Stomach (tissue), 9 donors: ENCODE measurements around the gene SIK2. TPM values are rescaled to one million over a fixed set of nuclear protein-coding genes. Genes with fewer than 3 reads are reported as not detected.
A peak's percentile ranks its signal among the peaks of the same experiment; 100 is the strongest.

Source experiments
- DNase-seq, 2 donors: peaks; one replicate each; pipeline versions ENCODE4 v3.0.0 to v3.0.0-alpha.2; 2013 to 2019
- H3K27ac ChIP-seq, 5 donors: fragments of 200-600 bp in 4 of 5; sonication (generic) in 4 of 5; one replicate each; pipeline ENCODE4 v1.5.1; 2013 to 2019; ENCODE audit warnings: mild to moderate bottlenecking in 1 of 5, moderate library complexity in 1 of 5
- H3K27me3 ChIP-seq, 3 donors: fragments of 200-600 bp; sonication (generic); one replicate each; pipeline ENCODE4 v1.5.1; 2017 to 2019; ENCODE audit warnings: mixed run types in 1 of 3
- H3K36me3 ChIP-seq, 4 donors: fragments of 200-600 bp; sonication (generic); 1 replicate in 3 of 4; 2 replicates in 1 of 4; pipeline ENCODE4 v1.5.1; 2016 to 2019
- H3K4me1 ChIP-seq, 4 donors: fragments of 200-600 bp; sonication (generic); one replicate each; pipeline ENCODE4 v1.5.1; 2016 to 2019
- H3K4me3 ChIP-seq, 4 donors: fragments of 200-600 bp; sonication (generic) in 3 of 4; one replicate each; pipeline ENCODE4 v1.5.1; 2016 to 2019; ENCODE audit warnings: mild to moderate bottlenecking in 1 of 4
- H3K9me3 ChIP-seq, 4 donors: fragments of 200-600 bp; sonication (generic); one replicate each; pipeline ENCODE4 v1.5.1; 2016 to 2019
- EP300 ChIP-seq: sonication (generic); formaldehyde crosslinking; IDR thresholded peaks from one replicate; pipeline ENCODE4 v1.6.1; 2017; ENCODE audit warnings: antibody characterized with exemption
- POLR2A ChIP-seq, 4 donors: fragments of 450-650 bp; IDR thresholded peaks; one replicate each; pipeline ENCODE4 v1.6.1; 2016; ENCODE audit warnings: antibody characterized with exemption in 4 of 4, control low read depth in 2 of 4, mild to moderate bottlenecking in 1 of 4, moderate library complexity in 1 of 4
- POLR2AphosphoS5 ChIP-seq, 3 donors: sonication (generic); formaldehyde crosslinking; IDR thresholded peaks; one replicate each; pipeline ENCODE4 v1.6.1; 2016; ENCODE audit warnings: antibody characterized with exemption in 3 of 3
- WGBS, 5 donors: extraction: QIAGEN DNeasy Blood & Tissue Kit in 3 of 5; methylation state at CpG; one replicate each; pipeline versions ENCODE4 v1.1.5 to v1.1.7; 2013 to 2018; 5-methylcytosine and 5-hydroxymethylcytosine counted together
- intact Hi-C: fragments of 100-400 bp; cut with DNase I; formaldehyde crosslinking; loops from one replicate; pipeline ENCODE4 v1.15.1; 2023; ENCODE audit warnings: low total_unique reads
- polyA plus RNA-seq, 3 donors: library from polyadenylated mRNA; stranded (reverse); fragments of 200-250 nt; gene quantifications; one replicate each; pipeline ENCODE4 v1.2.3, GENCODE V29; 2013
- total RNA-seq, 5 donors: library from RNA; depleted of rRNA; stranded (reverse); fragments of >200 nt; gene quantifications; one replicate each; pipeline versions ENCODE4 v1.1.0 to v1.2.3, GENCODE V29; 2014 to 2016
- TF ChIP-seq, protein P1 (sequence below), 7 experiments: fragments of 450-650 bp in 4 of 7; fragments of 200-600 bp in 3 of 7; sonication (generic) in 3 of 7; IDR thresholded peaks; one replicate each; pipeline ENCODE4 v1.5.1; 2016 to 2019; ENCODE audit warnings: antibody characterized with exemption in 7 of 7, control low read depth in 2 of 7, mild to moderate bottlenecking in 1 of 7
- donor health status: healthy with polysubstance abuse.
- donor health status: Bipolar disorder and iron deficiency.
- donor health status: healthy.

SIK2 gene
- total and polyA plus RNA-seq, 8 donors, result 5.5 to 86.9 (median 18.4) TPM

DNA sequence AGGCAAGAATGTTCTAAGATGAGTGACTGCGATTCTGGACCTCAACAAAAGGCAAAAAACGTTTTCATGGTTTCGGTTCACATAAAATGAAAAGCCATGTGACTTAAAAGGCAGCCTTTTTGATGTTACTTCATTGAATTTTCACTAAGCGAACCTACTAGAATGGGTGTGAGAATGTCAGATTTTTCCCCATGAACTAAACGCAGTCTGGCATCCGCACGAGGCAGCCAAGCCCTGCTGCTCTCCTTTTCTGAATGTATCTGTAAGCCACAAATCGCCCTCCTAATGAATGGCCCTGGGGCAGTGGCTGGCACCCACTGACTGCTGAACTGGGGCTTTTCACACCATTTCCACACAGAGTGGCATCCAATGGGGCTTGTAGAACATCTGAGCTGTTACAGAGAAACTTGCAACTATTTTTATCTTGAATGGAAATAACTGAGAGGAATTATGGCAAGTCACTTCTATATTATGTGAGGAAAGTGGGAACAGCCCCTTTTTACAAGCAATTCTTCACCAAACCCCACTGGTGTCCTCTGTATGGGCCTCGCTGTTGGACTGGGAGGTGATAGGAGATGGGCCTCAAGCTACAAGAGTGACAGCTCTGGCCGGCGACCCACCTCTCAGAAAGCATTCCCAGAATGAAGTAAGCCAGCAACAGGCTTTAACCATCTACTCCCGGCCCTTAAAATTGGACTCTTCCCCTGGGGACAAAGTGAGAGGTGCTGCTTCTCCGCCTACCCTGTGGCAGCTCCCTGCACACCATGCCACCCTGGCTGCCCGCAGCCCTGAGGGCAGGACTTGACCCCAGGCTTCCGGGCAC is 134.6 kb downstream of the SIK2 start:
- H3K27me3 ChIP-seq, result no peaks in the 10 kb centered on the region
- no peak for DNase-seq
- H3K4me1 ChIP-seq, result peaks cover 37 to 73% (median 65%) of the 10 kb centered on the region in 4 donors
- peak overlapping the region; percentile 89 to 93 (median 90) for H3K27ac ChIP-seq
- intact Hi-C loops, result no loop called here
- 76 to 90% (median 81%) methylated on average over 14 to 15 of the region's 15 CpGs for WGBS, 5 donors
- peaks cover 13 to 49% (median 23%) of the 10 kb centered on the region in 4 donors for H3K36me3 ChIP-seq
- no peak overlapping the region for H3K4me3 ChIP-seq
- H3K9me3 ChIP-seq, result no peaks in the 10 kb centered on the region
- TF ChIP-seq, protein P1, sequence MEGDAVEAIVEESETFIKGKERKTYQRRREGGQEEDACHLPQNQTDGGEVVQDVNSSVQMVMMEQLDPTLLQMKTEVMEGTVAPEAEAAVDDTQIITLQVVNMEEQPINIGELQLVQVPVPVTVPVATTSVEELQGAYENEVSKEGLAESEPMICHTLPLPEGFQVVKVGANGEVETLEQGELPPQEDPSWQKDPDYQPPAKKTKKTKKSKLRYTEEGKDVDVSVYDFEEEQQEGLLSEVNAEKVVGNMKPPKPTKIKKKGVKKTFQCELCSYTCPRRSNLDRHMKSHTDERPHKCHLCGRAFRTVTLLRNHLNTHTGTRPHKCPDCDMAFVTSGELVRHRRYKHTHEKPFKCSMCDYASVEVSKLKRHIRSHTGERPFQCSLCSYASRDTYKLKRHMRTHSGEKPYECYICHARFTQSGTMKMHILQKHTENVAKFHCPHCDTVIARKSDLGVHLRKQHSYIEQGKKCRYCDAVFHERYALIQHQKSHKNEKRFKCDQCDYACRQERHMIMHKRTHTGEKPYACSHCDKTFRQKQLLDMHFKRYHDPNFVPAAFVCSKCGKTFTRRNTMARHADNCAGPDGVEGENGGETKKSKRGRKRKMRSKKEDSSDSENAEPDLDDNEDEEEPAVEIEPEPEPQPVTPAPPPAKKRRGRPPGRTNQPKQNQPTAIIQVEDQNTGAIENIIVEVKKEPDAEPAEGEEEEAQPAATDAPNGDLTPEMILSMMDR (IDR thresholded peaks at IDR 0.05), result no peak
- TF ChIP-seq POLR2AphosphoS5 (IDR thresholded peaks at IDR 0.05), result no peak
- no peak for TF ChIP-seq EP300
- TF ChIP-seq POLR2A (IDR thresholded peaks at IDR 0.05), result no peak

DNA sequence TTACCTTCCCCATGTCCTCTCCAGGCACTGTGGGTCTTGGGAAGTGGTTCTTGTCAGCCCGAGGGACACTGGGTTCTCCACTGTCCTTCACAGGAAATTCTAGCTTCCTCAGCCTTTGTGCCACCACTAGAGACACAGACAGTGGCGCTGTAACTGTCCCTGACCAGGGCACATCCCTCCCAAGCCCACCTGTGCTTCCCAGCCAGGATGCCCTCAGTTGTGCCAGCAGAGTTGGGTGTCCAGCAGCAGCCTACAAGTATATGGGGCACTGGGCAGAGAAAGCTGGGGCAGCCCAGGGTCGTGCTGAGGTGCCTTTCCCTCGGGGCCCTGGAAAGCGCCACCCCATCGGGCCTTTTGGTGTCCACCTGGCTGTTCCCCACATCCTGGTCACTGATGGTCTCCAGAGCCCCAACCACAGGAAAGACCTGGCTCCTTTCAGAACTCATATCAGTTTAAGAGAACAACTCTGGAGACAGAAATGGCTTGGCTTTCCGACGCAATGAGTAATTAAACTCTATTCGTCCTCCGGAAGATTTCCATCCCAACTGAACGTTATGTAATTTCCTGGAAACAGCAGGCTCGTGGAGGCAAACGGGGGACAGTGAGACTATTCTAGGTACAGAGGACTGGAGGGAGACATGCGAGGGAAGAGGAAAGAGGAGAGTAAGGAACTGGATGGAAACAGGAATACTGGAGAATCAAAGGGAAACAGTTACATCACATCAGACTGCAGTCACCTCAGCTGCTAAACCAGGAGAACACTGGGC is 135.4 kb downstream of the SIK2 start:
- intact Hi-C loops, result no loop called here
- Histone ChIP-seq H3K4me3 (no peak overlapping the region), H3K9me3 (no peaks in the 10 kb centered on the region), H3K36me3 (peaks cover 16 to 57% (median 30%) of the 10 kb centered on the region in 4 donors), H3K27ac (peak overlapping the region; percentile 34 to 93 (median 90)), H3K27me3 (no peaks in the 10 kb centered on the region), H3K4me1 (peaks cover 29 to 65% (median 58%) of the 10 kb centered on the region in 4 donors)
- DNase-seq, result no peak
- TF ChIP-seq, protein P1 (IDR thresholded peaks at IDR 0.05), result no peak
- no peak for TF ChIP-seq POLR2A (IDR thresholded peaks at IDR 0.05)
- peak in 1 of 3 donors; percentile 17 for TF ChIP-seq POLR2AphosphoS5 (IDR thresholded peaks at IDR 0.05)
- no peak for TF ChIP-seq EP300
- WGBS, 5 donors, result 58 to 79% (median 64%) methylated on average over 13 to 14 of the region's 14 CpGs

DNA sequence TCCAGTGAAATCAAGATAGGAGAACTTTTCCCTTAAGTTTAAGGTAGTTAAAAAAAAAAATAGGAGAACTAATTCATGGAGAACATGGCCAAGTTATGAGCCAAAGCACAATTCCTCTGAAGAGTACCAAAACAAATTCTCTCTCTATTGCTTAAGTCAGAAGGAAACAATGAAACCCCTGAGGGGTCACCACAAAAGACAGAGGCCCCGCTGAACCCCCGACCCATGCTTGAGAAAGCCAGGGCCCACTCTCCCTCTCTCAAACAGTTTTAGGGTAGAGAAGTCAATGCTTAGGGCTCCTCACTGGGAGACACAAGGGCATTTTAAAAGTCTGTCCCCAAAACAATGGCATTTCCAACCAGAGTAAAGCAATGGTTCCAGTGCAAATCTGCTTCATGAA is 137.1 kb downstream of the SIK2 start:
- intact Hi-C loops, result no loop called here

DNA sequence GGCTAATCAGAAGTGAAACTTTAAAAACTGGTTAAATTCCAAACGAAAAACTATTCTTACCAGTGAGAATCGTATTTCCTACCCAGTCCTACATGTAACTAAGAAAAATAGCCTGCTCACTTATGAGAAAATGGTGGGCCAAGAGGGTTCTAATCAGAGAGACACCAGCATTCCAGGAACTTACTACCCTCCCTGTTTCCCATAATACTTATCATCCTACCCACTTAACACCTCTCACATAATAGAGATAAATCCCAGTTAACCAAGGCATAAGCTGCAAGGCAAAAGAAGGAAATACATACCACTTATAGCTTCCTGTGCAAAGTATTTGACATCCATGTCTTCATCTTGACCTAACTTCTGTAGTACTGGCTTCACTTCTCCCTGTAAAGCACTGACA is 139.5 kb downstream of the SIK2 start:
- intact Hi-C loops, result no loop called here
- TF ChIP-seq, protein P1 (IDR thresholded peaks at IDR 0.05), result no peak
- TF ChIP-seq POLR2AphosphoS5 (IDR thresholded peaks at IDR 0.05) (no peak), EP300 (no peak), POLR2A (IDR thresholded peaks at IDR 0.05) (no peak)
- H3K27me3 ChIP-seq, result no peaks in the 10 kb centered on the region
- no peak for DNase-seq
- no peak overlapping the region for H3K27ac ChIP-seq
- no peaks in the 10 kb centered on the region for H3K9me3 ChIP-seq
- peaks cover 36 to 91% (median 65%) of the 10 kb centered on the region in 4 donors for H3K36me3 ChIP-seq
- no peak overlapping the region for H3K4me3 ChIP-seq
- WGBS, 5 donors, result 75 to 97% (median 80%) methylated on average over 2 of the region's 2 CpGs
- H3K4me1 ChIP-seq, result peaks cover 0 to 36% (median 30%) of the 10 kb centered on the region in 4 donors

More for the DNA sequence above, 137.1 kb downstream of the SIK2 start:
- H3K4me1 ChIP-seq, result peaks cover 12 to 48% (median 41%) of the 10 kb centered on the region in 4 donors
- H3K36me3 ChIP-seq, result peaks cover 31 to 74% (median 47%) of the 10 kb centered on the region in 4 donors
- WGBS, 5 donors, result 79 to 100% (median 91%) methylated on average over 2 of the region's 2 CpGs
- H3K4me3 ChIP-seq, result no peak overlapping the region
- TF ChIP-seq POLR2A (IDR thresholded peaks at IDR 0.05) (no peak), POLR2AphosphoS5 (IDR thresholded peaks at IDR 0.05) (no peak), EP300 (no peak)
- TF ChIP-seq, protein P1 (IDR thresholded peaks at IDR 0.05), result no peak
- no peak for DNase-seq
- peak overlapping the region in 3 of 5 donors; percentile 90 to 93 (median 93) for H3K27ac ChIP-seq
- no peaks in the 10 kb centered on the region for H3K9me3 ChIP-seq
- no peaks in the 10 kb centered on the region for H3K27me3 ChIP-seq
